Glomerular visceral epithelial cell (primary cell): ENCODE data around the gene HTT.

Experiments
- DNase-seq: peaks from one replicate; pipeline ENCODE4 v3.0.0-alpha.2; 2016; ENCODE audit errors: extremely low spot score

Gene HTT

GRCh38 chr4:3200423-3201090 lies 126.1 kb downstream of the HTT start:
- DNase-seq, result no peak

- DNase-seq, result peak; percentile 8
These were observed 127.5 kb downstream of the HTT start for GRCh38 chr4:3201718-3202702.

GRCh38 chr4:3202836-3203820 lies 128.6 kb downstream of the HTT start:
- DNase-seq, result no peak

GRCh38 chr4:3203971-3204431 lies 129.5 kb downstream of the HTT start:
- no peak for DNase-seq

- no peak for DNase-seq
These were observed 131.5 kb downstream of the HTT start for GRCh38 chr4:3205995-3206394.

- DNase-seq, result no peak
These were observed 132.1 kb downstream of the HTT start for GRCh38 chr4:3206439-3207100.

- no peak for DNase-seq
These were observed 133.1 kb downstream of the HTT start for GRCh38 chr4:3207531-3208037.

DNA sequence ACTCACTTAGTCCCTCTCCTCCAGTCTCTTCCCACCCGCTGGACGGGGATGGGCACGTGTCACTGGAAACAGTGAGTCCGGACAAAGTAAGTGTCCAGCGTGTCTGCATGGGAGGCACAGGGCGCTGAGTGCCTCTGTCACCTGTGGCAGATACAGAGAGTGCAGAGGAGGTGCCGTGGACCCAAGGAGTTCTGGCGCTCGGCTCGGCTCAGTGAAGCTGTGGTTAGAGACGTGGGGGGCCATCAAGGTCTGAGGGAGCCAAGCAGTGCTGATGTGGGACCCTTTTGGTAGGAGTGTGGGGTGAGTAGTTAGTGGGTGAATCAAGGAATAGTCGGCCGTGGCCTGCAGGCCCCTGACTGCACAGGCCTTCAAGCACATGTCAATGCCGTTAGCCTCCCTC lies 134.3 kb downstream of the HTT start:
- DNase-seq, result no peak

- DNase-seq, result no peak
These were observed 135.3 kb downstream of the HTT start for GRCh38 chr4:3209551-3210325.

DNA sequence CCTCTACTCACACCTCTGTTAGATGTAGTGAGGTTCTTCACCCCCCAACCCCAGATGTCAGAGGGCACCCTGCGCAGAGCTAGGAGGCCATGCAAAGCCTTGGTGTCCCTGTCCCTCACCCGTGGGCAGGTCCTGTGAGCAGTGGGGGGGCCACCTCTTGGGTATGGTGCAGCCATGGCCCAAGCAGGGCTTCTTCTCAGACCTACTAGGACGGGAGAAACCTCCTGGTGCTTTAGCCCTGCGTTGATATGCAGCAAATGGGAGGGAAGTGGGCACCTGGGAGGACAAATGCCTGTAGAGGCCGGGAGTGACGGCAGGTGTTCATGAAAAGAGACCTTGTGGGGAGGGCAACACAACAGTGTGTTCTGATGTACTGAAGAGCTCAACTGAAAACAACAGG lies 136.0 kb downstream of the HTT start:
- no peak for DNase-seq

DNA sequence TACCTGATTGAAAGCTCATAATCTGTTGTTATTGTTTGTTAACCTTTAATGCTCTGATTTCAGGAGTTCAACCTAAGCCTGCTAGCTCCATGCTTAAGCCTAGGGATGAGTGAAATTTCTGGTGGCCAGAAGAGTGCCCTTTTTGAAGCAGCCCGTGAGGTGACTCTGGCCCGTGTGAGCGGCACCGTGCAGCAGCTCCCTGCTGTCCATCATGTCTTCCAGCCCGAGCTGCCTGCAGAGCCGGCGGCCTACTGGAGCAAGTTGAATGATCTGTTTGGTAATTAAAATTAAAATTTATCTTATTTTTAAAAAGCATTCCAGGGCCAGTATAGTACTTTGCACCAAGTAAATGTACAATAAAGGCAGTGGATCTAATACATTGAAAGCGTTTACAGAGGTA lies 137.4 kb downstream of the HTT start:
- DNase-seq, result no peak

DNA sequence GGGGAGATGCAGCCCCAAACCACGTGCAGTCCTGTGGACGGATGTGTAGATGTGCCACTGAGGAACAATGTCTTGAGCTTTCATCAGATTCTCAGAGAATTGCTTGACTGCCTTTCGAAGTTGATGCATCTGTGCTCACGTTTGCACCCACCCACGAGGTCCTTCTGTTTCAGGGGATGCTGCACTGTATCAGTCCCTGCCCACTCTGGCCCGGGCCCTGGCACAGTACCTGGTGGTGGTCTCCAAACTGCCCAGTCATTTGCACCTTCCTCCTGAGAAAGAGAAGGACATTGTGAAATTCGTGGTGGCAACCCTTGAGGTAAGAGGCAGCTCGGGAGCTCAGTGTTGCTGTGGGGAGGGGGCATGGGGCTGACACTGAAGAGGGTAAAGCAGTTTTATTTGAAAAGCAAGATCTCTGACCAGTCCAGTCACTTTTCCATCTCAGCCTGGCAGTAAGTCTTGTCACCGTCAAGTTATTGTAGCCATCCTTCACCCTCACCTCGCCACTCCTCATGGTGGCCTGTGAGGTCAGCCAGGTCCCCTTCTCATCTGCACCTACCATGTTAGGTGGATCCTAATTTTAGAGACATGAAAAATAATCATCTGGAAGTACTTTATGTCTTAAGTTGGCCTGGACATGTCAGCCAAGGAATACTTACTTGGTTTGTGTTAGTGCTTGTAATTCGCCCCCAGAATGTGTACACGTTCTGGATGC lies 138.1 kb downstream of the HTT start:
- no peak for DNase-seq

DNA sequence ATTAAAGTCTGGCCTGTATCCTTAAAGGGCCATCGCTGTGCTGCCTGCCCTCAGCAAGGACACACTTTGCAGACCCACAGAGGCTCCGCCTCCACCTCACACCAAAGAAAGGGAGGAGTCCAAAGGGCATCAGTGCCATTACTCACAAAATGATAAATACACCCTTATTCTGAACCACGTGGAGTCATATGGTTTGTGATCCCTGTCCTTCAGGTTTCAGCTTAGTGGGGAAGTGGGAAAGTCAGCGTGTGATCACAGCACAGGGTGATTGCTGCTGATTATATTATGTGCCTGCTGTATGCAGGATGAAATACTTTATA lies 138.6 kb downstream of the HTT start:
- DNase-seq, result no peak

DNA sequence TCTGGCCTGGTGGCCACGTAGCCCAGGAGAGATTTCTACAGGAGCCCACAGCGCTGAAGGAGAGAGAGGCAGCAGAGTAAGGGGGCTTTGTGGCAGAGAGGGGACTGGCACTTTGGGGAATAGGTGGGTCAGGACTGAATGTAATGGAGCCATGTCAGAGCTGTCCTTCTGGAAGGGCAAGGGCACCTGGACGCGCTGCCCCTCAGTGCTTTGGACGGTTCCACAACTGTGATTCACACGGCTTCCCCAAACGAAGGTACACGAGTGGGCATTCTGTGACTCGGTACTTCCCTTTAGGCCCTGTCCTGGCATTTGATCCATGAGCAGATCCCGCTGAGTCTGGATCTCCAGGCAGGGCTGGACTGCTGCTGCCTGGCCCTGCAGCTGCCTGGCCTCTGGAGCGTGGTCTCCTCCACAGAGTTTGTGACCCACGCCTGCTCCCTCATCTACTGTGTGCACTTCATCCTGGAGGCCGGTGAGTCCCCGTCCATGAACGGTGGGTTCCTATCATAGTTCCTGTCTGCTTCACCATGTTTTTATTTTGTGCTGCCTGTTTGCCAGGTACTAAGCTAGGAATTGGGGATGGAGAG lies 139.3 kb downstream of the HTT start:
- no peak for DNase-seq

DNA sequence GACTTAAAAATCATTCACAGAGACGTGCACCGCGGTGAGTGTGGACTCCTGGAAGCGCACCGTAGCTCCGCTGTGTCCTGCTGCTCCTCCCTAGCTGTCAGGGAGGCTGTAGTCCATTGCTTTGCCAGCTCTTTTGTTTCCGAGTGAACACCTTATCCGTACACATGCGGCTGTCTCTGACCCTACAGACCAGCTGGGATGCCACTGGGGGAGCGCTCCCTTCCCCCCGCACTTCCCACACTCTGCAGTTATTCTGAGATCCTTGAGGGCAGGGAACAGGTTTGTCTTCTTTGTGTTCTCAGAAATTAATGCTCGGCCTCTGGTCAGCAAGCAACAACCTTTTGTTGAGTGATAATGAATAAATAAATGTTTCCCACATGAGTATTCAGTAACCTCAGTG lies 140.8 kb downstream of the HTT start:
- no peak for DNase-seq

DNA sequence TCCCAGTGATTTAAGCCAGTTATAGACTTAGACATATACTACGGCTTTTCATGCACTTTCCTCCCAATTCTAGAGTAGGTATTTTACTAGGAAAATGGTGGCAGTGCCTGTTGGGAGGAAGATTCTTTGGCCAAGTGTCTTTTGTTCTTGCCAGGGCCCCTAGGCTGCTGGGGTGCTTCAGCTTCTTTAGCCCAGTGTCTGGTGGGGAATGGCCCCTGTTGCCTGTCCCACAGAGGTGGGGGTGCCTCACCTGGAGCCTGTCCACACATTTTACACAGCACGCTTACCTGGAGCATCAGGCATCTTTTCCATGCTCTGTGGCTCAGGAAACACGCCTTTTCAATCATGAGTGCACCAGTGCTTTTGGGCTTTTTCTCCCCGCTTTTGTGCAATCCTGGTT lies 141.3 kb downstream of the HTT start:
- DNase-seq, result no peak

- DNase-seq, result no peak
These were observed 142.8 kb downstream of the HTT start for GRCh38 chr4:3217266-3217665.

DNA sequence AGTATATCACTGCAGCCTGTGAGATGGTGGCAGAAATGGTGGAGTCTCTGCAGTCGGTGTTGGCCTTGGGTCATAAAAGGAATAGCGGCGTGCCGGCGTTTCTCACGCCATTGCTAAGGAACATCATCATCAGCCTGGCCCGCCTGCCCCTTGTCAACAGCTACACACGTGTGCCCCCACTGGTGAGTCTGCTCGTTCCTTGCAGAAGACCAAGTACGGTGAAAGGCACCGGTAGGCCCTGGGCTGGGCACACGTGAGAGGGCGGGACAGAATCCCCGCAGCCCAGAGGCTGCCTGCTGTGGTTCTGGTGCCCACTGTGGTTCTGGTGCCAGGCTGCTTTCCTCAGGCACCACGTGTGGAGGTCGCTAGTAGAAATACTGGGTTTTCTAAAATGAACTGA lies 143.3 kb downstream of the HTT start:
- no peak for DNase-seq
